HG03139 (cell line): Measurements from ENCODE around the gene HOXB3.

Experiments
- ATAC-seq: cut with Tn5 transposase; IDR thresholded peaks from one replicate; pipeline ENCODE4 v1.9.1; 2021; ENCODE audit not compliant: unreplicated experiment

Gene HOXB3

DNA sequence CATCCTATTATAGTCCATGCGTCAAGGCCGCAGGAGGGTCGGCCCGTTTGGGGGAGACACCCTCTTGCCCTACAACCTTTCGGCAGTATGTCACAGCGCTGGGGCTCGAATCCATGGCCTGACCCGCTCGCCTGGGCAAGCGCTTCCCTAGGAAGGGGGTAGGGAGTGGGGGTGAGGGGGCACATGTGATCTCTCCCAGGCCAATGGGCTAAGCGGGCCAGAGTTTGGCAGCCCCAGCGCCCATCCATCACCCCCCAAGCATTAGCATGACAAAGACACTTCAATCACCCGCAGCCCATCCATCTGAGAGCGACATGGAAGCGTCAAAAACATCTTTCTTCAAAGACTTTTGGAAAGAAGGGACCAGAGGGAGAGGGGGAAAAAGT, 59.2 kb downstream of the HOXB3 start, which contains the start of gene HOXB1:
HOXB1 (minus strand) TSS at position 125 of the 386 bp plus-strand sequence; CDS start at position 18, 107 bp downstream.
- ATAC-seq: no peak

- ATAC-seq: no peak
These were observed 59.7 kb downstream of the HOXB3 start for GRCh38 chr17:48530208-48530886.

GRCh38 chr17:48529683-48530009, 60.4 kb downstream of the HOXB3 start:
- no peak for ATAC-seq

GRCh38 chr17:48528936-48529682, 60.9 kb downstream of the HOXB3 start:
- ATAC-seq: no peak

- ATAC-seq: no peak
These were observed 61.7 kb downstream of the HOXB3 start for GRCh38 chr17:48528153-48528935.

DNA sequence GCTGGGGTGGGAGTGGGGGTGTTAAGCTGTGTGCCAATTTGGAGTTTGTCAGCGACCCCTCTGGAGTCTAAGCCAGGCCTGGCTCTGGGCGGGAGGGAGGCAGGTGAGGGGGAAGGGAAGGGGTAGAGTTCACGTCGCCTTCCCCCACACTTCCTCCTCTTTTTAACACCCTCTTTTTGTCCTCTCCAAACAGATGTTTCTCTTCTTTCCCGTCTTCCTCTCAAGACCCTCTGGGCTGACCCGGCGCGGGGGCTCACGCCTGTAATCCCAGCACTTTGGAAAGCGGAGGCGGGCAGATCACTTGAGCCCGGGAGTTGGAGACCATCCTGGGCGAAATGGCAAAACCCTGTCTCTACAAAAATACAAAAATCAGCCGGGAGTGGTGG, 62.5 kb downstream of the HOXB3 start:
- no peak for ATAC-seq

- no peak for ATAC-seq
These were observed 63.2 kb downstream of the HOXB3 start for GRCh38 chr17:48526608-48527546.

- no peak for ATAC-seq
These were observed 67.0 kb downstream of the HOXB3 start for GRCh38 chr17:48523010-48523409.

- no peak for ATAC-seq
These were observed 67.9 kb downstream of the HOXB3 start for GRCh38 chr17:48522031-48522653.

DNA sequence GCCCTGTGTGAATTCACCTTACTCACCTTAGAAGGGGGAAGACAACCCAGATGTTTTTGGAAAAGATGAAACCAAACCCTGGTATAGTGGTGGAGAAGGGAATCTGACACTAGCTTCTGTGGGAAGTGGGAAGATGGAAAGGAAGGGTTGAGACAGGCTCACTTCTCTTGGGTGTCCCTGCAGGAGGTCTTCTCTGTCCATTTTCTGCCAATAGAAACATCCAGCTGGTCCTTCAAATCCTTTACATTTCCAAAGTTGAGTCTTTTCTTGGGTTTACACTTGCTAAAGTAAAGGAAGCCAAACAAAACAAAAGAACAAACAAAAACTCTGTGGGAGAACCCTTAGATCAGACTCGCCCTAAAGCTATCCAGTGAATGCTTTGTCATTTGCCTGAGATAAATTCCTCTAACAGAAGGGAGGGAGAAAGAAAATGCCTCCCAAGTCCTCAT, 69.4 kb downstream of the HOXB3 start:
- ATAC-seq: no peak

- no peak for ATAC-seq
These were observed 70.6 kb downstream of the HOXB3 start for GRCh38 chr17:48519427-48519826.

DNA sequence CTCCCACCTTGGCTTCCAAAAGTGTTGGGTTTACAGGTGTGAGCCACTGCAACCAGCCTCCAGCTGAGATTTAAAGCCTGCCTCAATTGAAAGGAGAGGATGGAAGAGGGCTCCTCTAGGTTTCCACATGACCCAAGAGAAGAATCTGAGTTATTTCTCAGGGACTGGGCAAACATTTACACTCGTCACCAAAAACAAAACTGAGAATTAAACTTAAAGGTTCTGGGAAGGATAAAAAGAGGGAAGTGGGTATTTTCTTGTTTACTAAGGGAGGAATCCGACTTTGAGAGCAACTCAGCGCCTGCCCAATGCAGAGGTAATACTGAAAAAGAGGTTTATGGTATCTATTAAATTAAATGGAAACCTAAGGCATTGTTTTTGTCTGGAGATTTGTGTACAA, 72.6 kb downstream of the HOXB3 start:
- ATAC-seq: no peak

GRCh38 chr17:48515925-48516900, 73.8 kb downstream of the HOXB3 start:
- ATAC-seq: no peak

DNA sequence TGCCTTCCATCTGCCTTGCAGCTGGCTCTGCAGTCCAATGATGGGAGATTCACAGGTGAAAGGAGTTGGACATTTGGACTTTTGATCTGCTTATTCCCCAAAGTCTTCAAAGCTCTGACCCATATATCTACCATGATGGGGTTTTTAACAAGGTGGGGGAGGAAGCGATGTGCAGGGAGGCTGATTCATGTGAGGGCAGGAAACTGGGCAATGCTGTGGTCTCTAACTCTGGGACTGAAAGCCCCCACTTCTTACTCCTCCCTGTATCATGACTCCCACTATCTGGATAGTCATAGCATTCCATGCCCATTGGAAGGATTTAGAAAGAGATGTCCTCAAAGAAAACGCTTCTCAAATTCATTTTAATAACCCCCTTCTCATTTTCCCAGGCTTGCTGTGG, 75.6 kb downstream of the HOXB3 start:
- ATAC-seq: no peak

- no peak for ATAC-seq
These were observed 76.2 kb downstream of the HOXB3 start for GRCh38 chr17:48513666-48514455.

GRCh38 chr17:48513097-48513496, 76.9 kb downstream of the HOXB3 start:
- ATAC-seq: no peak

DNA sequence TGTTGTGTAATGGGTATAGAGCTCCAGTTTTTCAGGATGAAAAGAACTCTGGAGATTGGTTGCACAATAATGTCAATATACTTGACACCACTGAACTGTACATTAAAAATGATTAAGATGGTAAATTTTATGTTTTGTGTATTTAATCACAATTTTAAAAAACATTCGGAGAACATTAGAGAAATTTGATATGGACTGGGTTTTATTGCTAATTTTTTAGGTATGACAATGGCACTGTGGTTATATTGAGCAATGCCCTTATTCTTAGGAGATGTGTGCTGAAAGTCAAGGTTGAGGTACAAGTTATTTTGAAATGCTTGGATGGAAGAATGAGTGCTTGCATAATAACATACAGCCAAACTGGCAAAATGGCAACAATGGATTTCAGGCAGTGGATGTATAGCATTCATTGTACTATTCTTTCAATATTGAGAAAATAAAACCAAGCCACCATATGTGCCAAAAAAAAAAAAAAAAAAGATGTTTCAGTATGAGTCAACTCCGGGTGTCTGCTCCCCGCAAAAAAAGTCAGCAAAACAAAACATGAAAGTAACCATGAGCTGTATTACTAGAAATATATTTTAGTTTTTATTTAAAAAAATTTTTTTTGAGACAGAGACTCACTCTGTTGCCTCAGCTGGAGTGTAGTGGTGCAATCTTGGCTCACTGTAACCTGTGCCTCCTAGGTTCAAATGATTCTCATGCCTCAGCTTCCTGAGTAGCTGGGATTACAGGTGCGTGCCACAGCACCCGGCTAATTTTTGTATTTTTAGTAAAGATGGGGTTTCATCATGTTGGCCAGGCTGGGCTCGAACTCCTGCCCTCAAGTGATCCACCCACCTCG, 79.1 kb downstream of the HOXB3 start:
- no peak for ATAC-seq
